ENCODE data around the gene CCSER1.
A peak's percentile ranks its signal among the peaks of the same experiment; 100 is the strongest.
"Not testable (repeated sequence)": the region's sequence is repeated elsewhere in the genome, so short reads cannot be mapped to it uniquely, and the experiment has no call there.

The CCSER1 gene

DNA sequence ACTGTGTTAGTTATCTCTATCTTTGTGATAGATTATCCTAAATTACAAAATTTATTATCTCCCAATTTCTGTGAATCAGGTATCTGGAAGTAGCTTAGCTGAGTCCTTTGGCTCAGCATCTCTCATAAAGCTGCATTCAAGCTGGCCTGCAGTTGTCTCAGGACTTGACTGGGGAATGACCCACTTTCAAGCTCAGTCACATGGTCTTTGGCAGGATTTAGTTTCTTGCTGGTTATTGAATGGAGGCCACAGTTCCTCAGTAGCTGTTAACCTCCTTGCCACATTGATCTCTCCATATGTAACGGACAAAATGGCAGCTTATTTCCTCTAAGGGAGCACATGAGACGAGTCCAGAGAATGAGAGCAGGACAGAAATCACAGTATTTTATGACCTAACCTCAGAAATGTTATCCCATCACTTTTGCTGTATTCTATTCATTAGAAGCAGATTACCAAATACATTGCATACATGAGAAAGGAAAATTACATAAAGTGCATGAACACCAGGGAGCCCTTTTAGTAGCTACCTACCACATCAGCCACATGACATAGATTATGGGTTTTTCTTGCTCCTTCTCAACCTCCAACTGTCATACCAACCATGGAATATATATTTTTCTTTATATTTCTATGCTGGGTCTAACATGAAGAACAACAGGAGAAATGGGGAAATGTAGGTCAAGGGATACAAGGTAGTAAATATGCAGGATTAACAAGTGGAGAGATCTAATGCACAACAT is 730.1 kb downstream of the CCSER1 start:
- no peak for DNase-seq

DNA sequence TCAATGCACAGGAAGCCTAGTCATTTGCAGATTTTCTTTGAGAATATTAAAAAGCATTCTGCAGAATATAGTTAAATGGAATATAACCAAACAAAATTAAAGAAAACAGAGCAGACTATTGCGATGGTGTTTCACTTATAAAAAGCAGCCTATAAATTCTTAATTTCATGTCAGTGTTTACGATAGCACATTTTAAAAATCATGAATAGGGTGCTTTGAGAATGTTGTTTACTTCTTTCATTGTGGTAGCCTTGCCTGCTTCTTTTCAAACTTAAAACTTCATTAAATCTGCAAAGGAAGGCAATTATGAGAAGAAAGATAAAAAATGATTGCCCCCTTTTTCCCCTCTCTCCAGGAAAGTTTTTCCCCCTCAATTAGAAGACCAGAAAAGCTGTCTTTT is 748.6 kb downstream of the CCSER1 start:
- DNase-seq, result no peak

DNA sequence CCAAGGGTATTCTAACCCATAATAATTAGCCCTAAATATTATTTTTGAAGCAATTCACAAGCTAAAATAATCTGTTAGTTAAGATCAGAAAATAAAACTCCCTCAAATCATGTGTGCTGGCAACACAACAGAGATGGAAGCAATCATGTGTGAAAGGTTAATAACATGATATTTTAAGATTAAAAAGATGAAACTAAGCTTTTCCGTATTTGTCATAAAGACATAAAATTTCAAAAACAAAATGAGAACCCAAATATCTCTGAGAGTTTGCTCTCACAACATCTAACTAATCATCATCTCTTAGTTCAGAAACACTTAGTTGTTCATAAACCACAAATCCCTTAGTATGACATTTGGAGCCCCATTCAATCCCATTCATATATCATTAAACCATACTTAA is 749.1 kb downstream of the CCSER1 start:
- no peak for DNase-seq

DNA sequence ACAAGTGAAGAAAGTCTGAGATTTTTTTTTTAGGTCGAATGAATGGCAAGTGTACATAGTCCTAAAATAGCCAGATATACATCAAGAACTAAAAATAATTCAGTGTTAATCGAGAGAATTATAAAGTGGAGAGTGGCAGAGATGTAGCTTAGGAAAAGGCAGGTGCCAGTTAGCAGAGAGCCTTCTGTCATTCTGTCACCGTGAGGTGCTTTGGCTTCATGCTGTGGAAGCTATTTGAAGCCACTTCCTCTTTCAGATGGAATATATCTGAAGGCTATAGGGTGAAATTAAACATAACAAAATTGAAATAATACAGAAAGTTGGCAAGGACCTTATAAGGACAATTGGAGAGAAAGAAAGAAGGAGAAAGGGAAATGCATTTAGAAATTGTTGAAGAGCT is 756.3 kb downstream of the CCSER1 start:
- DNase-seq, result no peak

DNA sequence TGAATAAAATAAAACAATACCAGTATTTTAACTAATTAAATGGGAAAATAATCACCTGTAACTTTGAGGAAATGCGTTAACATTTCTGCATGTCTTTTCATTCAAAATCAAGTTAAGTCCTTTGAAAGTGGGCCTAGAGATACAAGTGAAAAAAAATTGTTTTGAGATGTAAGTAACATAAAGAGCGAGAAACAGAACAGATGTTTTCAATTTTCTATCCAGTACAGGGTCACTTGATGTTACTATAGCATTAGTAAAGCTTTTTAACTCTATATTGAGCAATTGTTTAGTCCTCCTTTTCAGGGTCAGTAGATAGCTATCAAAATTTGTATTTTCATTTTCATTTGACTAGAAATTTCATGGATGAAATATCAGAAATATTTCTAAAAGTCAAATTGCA is 761.4 kb downstream of the CCSER1 start:
- no peak for DNase-seq

DNA sequence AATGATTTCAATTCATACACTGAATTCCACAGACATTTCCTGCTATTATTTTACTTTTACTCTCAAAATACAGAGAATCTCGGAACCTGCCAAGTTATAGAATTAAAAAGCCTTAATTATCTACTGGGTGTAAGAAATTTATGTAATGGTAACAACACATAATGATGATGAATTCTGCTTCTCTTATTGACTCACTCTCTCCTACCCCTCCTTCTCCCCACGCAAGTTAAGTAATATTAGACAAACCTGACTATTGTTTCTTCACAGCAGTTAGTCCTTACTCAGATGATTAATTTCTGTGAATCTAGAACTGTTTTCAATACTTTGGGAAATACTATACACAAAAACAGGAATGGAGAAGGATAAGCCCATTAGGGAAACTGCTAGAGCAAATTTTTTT is 762.0 kb downstream of the CCSER1 start:
- no peak for DNase-seq

DNA sequence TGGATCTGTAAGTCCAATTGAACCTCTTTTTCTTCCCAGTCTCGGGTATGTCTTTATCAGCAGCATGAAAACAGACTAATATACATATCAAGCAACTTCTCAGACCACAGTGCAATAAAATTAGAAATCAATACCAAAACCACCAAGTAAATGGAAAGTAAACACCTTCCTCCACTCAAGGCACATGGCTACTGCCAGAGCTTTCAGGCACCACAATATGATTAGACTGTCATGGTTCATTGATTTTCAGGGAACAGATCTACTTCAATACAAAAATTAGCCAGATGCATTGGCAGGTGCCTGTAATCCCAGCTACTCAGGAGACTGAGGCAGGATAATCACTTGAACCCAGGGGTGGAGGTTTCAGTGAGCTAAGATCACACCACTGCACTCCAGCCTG is 776.2 kb downstream of the CCSER1 start:
- DNase-seq, result peak; percentile 65

DNA sequence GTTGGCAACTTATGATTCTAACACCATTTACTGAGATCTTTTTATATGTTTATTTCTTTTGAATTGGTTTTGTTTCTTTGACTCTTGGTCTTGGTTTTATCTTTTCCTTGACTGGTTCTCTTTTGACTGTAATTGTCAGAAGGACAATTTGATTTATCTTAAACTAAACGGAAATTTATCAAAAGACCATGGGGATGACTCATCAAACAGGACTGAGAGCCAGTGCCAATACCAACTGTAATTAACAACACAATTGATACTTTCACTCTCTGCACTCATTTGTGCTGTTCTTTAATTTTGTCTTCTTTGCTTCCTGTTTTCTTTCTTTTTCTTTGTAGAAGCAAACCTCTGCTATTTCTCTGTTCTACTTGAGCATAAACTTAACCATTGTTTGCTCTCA is 776.8 kb downstream of the CCSER1 start:
- no peak for DNase-seq

DNA sequence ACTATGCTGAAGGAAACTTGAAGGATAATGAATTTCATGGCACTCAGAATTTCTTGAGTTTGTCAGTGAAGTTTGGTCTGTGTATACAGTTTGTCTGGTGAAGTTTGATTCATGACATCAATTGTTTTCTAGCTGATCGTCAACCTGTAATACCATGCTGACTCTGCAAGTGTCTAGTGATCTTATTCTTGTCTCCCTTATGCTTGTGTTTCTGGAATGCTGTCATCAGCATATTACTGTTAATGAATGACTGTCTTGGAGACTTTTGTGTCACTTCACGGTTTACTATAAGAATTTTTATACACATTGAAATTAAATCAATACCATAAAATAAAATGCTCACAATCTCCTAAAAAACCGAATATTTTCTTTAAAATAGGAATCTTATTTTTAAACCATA is 779.0 kb downstream of the CCSER1 start:
- no peak for DNase-seq

DNA sequence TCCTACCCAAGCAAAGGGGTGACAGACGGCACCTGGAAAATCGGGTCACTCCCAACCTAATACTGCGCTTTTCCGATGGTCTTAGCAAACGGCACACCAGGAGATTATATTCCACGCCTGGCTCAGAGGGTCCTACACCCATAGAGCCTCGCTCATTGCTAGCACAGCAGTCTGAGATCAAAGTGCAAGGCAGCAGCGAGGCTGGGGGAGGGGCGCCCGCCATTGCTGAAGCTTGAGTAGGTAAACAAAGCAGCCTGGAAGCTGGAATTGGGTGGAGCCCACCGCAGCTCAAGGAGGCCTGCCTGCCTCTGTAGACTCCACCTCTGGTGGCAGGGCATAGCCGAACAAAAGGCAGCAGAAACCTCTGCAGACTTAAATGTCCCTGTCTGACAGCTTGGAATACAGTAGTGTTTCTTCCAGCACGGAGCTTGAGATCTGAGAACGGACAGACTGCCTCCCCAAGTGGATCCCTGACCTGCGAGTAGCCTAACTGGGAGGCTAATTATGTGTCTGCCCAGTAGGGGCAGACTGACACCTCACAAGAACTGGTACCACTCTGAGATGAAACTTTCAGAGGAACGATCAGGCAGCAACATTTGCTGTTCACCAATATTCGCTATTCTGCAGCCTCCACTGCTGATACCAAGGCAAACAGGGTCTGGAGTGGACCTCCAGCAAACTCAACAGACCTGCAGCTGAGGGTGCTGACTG is 784.7 kb downstream of the CCSER1 start:
- not testable (repeated sequence) for DNase-seq

DNA sequence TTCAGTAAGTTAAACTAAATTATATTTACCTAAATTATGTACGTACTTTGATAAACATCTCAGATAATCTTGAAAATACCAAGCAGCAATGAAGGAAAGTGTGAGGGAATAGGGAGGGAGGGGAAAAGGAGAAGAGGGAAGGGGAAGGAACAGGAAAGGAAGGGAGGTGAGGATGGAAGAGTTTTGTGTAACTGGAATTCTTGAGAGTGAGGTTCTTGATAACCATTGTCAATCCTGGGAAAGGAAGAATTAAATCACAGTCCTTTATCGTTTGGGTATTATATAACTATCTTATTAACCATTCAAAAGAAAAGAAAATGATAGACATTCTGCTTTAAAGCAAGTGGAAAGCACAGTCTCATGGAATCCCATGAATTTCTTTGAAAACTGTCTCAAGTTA is 795.0 kb downstream of the CCSER1 start:
- no peak for DNase-seq

DNA sequence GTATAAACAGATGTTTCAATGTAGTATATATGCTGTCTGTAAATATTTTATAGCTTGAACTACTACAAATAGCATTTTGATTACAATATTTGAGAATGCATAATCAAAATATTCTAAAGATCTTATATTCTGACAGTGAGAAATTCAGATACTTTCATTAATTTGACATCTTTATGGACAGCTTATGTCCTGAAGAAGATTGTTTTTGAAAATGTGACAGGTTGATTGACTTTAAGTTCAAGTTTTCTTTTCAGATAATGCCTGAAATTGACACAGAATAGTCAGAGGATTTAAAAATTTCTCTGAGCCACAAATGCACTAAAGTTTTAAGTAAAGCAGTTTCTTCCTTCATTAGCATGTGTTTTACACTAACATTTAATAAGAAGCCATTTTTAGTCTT is 799.8 kb downstream of the CCSER1 start:
- no peak for DNase-seq

DNA sequence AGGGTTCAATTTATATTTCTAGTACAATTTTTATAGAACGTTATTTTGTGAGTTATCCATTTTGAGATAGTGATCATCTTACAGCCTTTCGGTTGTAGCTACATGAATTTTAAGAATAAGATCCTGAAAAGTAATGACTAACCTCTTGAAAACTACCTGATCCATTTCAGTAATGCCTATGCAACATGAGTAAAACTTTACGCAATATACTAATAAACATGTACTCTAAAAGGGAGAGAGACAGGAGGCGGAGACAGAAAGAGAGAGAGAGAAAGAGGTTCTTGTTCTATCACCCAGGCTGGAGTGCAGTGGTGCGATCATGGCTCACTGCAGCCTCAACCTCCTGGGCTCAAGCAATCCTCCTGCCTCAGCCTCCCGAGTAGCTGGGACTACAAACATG is 816.1 kb downstream of the CCSER1 start:
- DNase-seq, result no peak

DNA sequence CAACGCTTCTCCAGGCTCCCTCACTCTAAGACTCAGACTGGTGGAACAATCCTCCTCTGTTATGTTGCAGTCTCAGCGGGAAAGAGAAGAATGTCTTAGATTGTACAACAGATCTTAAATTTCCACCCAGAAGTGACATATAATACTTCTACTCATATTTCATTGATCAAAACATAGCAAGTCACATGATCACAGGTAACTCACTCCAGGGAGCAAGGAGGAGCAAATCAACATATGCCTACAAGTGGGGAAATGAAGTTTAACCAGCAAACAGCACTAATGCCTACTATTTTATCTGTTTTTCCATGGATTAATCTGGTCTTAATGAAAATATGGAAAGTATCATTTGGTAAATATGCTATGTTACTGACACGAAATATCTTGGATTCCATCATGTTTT is 819.8 kb downstream of the CCSER1 start:
- peak; percentile 79 for DNase-seq

DNA sequence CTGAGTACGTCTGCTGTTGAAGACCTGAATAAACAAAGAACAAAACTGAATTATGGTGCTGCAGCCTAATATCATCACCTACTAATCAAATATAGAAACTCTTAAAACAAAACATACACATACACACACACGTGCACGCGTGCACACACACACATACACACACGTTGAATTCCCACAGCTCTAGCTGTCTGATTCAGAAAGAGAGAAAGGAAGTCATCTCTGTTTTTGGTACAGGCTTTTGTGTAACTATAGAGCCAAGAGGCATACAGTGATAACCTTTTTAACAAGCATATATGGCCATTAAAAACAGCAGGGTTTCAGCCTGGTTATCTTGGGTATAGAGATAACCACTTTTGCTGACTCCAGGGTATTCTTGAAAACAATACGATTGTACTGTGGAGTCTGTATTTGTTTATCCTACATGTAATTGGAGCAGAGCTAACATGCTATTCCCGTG is 823.2 kb downstream of the CCSER1 start:
- DNase-seq, result peak; percentile 2

DNA sequence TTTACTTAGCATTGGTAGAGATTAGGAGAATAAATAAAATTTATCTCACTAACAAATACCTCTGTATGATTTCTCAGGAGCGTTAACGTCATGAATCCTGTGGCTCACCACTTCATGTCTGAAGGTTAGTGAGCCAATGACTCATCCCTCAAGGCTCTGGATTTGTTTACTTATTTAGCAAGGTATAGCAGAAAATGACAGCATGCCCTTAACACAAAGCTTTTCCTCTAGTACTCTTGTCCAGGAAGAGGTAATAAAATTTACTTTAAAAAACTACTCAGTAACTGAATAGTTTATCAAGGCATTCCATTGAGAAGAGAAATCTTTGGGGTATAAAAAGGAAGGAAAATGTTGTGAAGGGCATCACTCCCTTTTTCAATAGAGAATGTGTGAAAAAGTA is 823.8 kb downstream of the CCSER1 start:
- DNase-seq, result no peak

DNA sequence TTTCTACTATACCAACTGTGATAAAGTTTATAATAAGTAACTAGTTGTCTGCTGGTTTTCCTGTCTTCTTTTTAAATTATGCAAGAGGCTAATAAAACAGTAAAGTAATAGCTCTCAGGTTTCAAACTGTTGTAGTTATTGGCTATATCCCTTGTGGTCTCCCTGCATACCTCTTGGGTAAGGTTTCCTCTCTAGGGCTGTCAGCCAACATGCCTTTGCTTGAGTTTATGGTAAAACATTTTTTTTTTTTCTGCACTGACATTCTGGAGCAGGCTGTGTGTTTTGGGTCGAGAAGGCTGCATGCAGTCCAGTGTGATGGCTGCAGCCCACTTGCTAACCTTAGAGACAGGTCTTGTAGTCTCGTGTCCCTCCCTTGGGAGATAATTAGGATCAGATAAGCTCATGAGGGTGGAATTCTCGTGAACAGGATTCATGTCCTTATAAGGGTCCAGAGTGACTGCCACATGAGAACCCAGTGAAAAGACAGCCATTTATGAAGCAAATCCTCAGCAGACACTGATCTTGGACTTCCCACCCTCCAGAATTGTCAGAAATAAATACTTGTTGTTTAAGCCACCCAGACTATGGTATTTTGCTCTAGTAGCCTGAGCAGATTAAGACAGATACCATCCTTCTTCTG is 831.2 kb downstream of the CCSER1 start:
- DNase-seq, result peak; percentile 65

DNA sequence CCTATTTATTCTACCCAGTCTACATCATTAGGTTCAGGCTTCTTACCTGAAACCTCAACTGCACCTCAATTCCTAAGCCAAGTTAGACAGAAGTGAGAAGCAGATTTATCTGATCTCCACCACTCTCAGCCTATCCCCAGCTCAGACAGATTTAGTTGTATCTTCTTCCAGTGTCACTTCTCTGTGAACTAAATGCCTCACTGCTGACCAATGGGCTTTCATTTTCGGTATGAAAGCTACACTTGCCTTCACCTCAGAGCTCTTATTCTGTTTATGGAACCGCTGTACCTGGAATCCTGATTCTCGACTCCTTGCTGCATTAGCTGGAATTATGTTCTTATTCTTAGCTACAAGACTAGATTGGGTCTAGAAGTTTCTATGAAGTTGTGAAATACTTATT is 833.2 kb downstream of the CCSER1 start:
- no peak for DNase-seq

DNA sequence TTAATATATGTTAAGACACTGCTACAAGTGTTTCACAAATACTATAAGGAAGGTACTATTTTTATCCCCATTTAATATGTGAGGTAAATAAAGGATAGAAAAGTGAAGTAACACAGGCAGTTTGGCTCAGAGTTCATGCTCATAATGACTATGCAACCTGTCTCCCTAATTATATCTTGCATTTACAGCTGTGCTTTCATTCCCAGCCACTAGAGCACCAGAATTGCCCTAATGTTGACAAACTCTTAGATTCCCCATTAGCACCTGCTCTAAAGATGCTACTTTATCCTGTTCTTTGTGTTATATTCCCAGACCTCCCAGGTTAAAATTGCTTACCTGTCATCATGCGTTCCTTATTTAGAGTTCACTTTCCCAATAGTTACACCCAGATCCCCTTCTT is 833.6 kb downstream of the CCSER1 start:
- peak; percentile 18 for DNase-seq

DNA sequence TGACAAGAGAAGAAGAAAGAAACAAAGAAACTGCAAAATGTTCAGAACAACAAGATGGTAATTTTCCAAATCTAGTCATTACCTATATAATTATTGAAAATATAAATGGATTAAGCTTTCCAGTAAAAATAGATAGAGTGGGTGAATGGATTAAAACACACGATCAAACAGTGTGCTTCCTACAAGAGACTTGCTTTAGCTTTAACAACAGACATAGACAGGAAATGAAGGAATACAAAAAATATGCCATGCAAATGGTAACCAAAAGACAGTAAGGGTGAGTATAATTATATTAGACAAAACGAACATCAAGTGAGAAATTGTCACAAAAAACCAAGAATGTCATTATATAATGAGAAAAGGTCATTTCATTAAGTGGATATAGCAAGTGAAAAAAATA is 842.8 kb downstream of the CCSER1 start:
- DNase-seq, result no peak

DNA sequence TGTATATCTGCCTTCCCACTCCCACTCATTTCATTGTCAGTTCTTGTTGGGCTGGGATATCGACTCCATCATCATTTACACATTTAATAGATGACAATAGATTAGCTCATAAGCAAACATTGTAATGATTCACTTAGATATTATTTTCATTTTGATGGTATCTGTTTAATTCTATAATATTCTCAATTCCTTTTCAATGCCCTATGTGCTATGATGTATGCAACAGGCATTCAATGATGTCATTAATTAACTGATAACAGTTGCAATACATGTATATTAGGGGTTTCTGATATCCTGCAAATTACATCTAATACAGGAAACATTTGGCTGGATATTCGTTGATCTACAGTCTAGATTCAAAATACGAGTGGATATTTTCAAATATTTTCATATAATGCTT is 850.5 kb downstream of the CCSER1 start:
- DNase-seq, result no peak

DNA sequence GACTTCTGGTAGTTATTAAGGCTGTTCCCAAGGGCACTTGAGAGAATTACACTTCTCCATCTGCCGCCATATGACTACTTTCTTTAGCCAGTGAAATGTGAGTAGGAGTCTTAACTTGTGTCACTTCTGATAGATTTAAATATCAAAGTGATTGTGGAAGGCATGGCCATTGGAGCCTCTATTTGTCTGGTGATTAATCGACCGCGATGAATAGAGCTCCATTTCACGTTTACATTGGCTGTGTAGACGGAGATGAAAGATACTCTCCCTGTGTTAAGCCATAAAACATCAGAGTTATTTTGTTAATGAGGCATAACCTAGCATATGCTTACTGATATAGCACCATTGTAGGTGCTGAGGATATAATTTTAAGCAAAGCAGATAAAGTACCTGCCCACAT is 852.4 kb downstream of the CCSER1 start:
- peak; percentile 94 for DNase-seq

DNA sequence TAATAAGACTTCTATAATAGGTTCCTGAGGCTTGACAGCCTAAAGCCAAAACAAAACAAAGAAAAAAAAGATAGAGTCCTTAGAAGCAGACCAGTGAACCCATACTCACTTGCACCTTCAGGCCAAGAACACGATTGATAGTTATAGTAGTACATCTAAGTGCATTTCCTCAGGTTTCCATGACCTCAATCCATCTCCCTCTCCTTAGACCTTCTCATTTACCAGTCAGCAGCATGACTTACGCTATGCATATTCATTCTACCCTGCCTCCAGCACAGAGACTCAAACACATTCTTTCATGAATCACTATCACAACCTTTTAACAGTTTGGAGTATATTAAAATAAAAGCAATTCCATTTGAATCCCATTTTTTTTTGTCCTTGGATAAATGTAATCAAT is 855.6 kb downstream of the CCSER1 start:
- DNase-seq, result no peak

DNA sequence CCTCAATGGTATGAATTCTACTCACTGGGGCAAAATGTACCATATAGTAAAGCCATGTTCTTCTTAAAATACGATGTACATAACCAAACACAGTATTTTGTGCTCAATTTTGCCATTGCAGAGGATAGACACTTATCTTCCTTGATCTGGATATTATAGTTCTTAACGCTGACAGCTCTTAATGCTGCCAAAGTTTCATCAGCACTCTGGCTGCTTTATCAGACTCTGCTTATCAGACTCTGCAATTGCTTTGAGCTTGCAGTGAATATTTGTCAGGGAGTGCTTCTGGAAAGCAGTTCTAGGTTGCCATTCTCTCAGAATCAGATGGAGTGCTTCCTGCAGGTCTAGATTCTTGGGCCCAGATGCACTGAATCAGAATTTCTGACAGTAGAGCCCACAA is 863.1 kb downstream of the CCSER1 start:
- no peak for DNase-seq
